H1 (cell line): ENCODE results near the gene HDAC3. TPM values are rescaled to one million over a fixed set of nuclear protein-coding genes. Genes with fewer than 3 reads are reported as not detected.

ENCODE experiments used
- CTCF ChIA-PET: fragments of 300-600 bp; sonication (Branson Sonifier 250); formaldehyde crosslinking; loops from one replicate; lab custom pipeline; 2021; ENCODE audit not compliant: partially characterized antibody; lab: Charles Lee
- POLR2A ChIA-PET: fragments of 300-600 bp; sonication (Branson Sonifier 250); formaldehyde crosslinking; loops from one replicate; lab custom pipeline; 2021; ENCODE audit warnings: inconsistent platforms; ENCODE audit not compliant: partially characterized antibody; lab: Charles Lee
- DNase-seq, 2 experiments: peaks; one replicate each; pipeline versions ENCODE4 v3.0.0 to v3.0.0-alpha.2; 2010 to 2022; ENCODE audit warnings: low spot score in 2 of 2, low read depth in 1 of 2, mixed read lengths in 1 of 2
- FAIRE-seq: peaks from 2 replicates; lab custom pipeline; 2011; peaks lifted over from hg19 to GRCh38; lab: Jason Lieb, UNC
- H2AFZ ChIP-seq: 2 replicates; pipeline ENCODE4 v1.8.1; 2012; ENCODE audit warnings: low read length, inconsistent platforms
- H2AK5ac ChIP-seq: 2 replicates; pipeline ENCODE4 v1.6.1; 2013; ENCODE audit warnings: low read depth, low read length
- H2BK120ac ChIP-seq: replicated peaks from 2 replicates; pipeline ENCODE3; 2013; ENCODE audit warnings: low read depth, low read length, inconsistent platforms
- H2BK12ac ChIP-seq: 2 replicates; pipeline ENCODE4 v1.6.1; 2013; ENCODE audit warnings: low read depth, low read length
- H2BK15ac ChIP-seq: 2 replicates; pipeline ENCODE4 v1.6.1; 2013; ENCODE audit warnings: low read length
- H2BK20ac ChIP-seq: 2 replicates; pipeline ENCODE4 v1.6.1; 2013; ENCODE audit warnings: low read length
- H2BK5ac ChIP-seq: 2 replicates; pipeline ENCODE4 v1.6.1; 2013; ENCODE audit warnings: low read depth, low read length
- H3K14ac ChIP-seq: 2 replicates; pipeline ENCODE4 v1.6.1; 2013; ENCODE audit warnings: inconsistent platforms; ENCODE audit not compliant: insufficient read length
- H3K18ac ChIP-seq: 2 replicates; pipeline ENCODE4 v1.6.1; 2013; ENCODE audit warnings: low read length; ENCODE audit errors: extremely low read depth
- H3K23ac ChIP-seq: 2 replicates; pipeline ENCODE4 v1.6.1; 2013; ENCODE audit warnings: inconsistent platforms; ENCODE audit not compliant: insufficient read length
- H3K23me2 ChIP-seq: 2 replicates; pipeline ENCODE4 v1.6.1; 2013; ENCODE audit warnings: low read depth, low read length
- H3K27ac ChIP-seq: 2 replicates; pipeline ENCODE4 v1.6.1; 2011; ENCODE audit warnings: low read depth, low read length, inconsistent platforms
- H3K27me3 ChIP-seq, 4 experiments: replicated peaks in 1 of 4; 1 replicate in 1 of 4; 2 replicates in 3 of 4; pipeline versions ENCODE4 v1.6.1 to v1.8.1; 2011 to 2013; ENCODE audit warnings: low read length in 3 of 4, mild to moderate bottlenecking in 3 of 4, inconsistent platforms in 2 of 4, mixed read lengths in 2 of 4, moderate library complexity in 1 of 4; ENCODE audit not compliant: control insufficient read depth in 3 of 4, insufficient read depth in 3 of 4; ENCODE audit errors: extremely low read depth in 1 of 4
- H3K36me3 ChIP-seq, 4 experiments: 2 replicates each; pipeline versions ENCODE4 v1.6.1 to v1.8.1; 2011 to 2013; ENCODE audit warnings: mild to moderate bottlenecking in 4 of 4, low read length in 3 of 4, moderate library complexity in 2 of 4, control low read depth in 1 of 4, inconsistent platforms in 1 of 4; ENCODE audit not compliant: insufficient read depth in 4 of 4, control insufficient read depth in 2 of 4
- H3K4ac ChIP-seq: replicated peaks from 2 replicates; pipeline ENCODE3; 2013; ENCODE audit warnings: low read length, low read depth, mixed read lengths, inconsistent platforms; ENCODE audit not compliant: insufficient read length
- H3K4me1 ChIP-seq, 4 experiments: replicated peaks in 1 of 4; 1 replicate in 1 of 4; 2 replicates in 3 of 4; pipeline versions ENCODE4 v1.6.1 to v1.8.1; 2011 to 2013; ENCODE audit warnings: low read length in 3 of 4, inconsistent platforms in 2 of 4, mixed read lengths in 1 of 4; ENCODE audit not compliant: insufficient read depth in 4 of 4, control insufficient read depth in 3 of 4
- H3K4me2 ChIP-seq, 2 experiments: 2 replicates each; pipeline versions ENCODE4 v1.6.1 to v1.8.1; 2011 to 2013; ENCODE audit warnings: low read depth in 2 of 2, low read length in 2 of 2, control low read depth in 1 of 2, inconsistent platforms in 1 of 2, mild to moderate bottlenecking in 1 of 2; ENCODE audit not compliant: insufficient read depth in 1 of 2
- H3K4me3 ChIP-seq, 4 experiments: fragments of 200-600, 300-600 bp in 1 of 4; sonication (generic), shearing (Covaris generic), sonication (Bioruptor Twin) in 1 of 4; 2 replicates each; pipeline versions ENCODE4 v1.5.1 to v1.8.1; 2011 to 2016; ENCODE audit warnings: low read length in 4 of 4, low read depth in 3 of 4, control low read depth in 2 of 4, inconsistent platforms in 2 of 4, mild to moderate bottlenecking in 2 of 4, mixed read lengths in 1 of 4, moderate library complexity in 1 of 4; ENCODE audit not compliant: insufficient read depth in 2 of 4; ENCODE audit errors: extremely low read depth in 1 of 4
- H3K56ac ChIP-seq: replicated peaks from 2 replicates; pipeline ENCODE3; 2013; ENCODE audit warnings: low read depth, mild to moderate bottlenecking, mixed read lengths, low read length, inconsistent platforms; ENCODE audit not compliant: insufficient read length
- H3K79me1 ChIP-seq: 2 replicates; pipeline ENCODE4 v1.6.1; 2013; ENCODE audit warnings: low read depth, low read length, control low read depth
- H3K79me2 ChIP-seq, 2 experiments: 2 replicates each; pipeline versions ENCODE4 v1.6.1 to v1.8.1; 2012 to 2013; ENCODE audit warnings: low read length in 2 of 2, mild to moderate bottlenecking in 2 of 2, inconsistent platforms in 1 of 2; ENCODE audit not compliant: insufficient read depth in 2 of 2, control insufficient read depth in 1 of 2
- H3K9ac ChIP-seq, 4 experiments: replicated peaks in 1 of 4; 1 replicate in 1 of 4; 2 replicates in 3 of 4; pipeline versions ENCODE4 v1.6.1 to v1.8.1; 2011 to 2013; ENCODE audit warnings: low read depth in 3 of 4, low read length in 3 of 4, control low read depth in 2 of 4, mild to moderate bottlenecking in 2 of 4, moderate library complexity in 2 of 4, inconsistent platforms in 1 of 4; ENCODE audit errors: extremely low read depth in 1 of 4
- H3K9me3 ChIP-seq, 2 experiments: 2 replicates each; pipeline versions ENCODE4 v1.6.1 to v1.8.1; 2012 to 2013; ENCODE audit warnings: mild to moderate bottlenecking in 2 of 2, moderate library complexity in 2 of 2, control low read depth in 1 of 2, inconsistent platforms in 1 of 2, low read depth in 1 of 2, low read length in 1 of 2, mixed read lengths in 1 of 2; ENCODE audit not compliant: insufficient read depth in 2 of 2
- H4K20me1 ChIP-seq, 2 experiments: replicated peaks in 1 of 2; 2 replicates each; pipeline versions ENCODE3 to v1.8.1; 2011 to 2013; ENCODE audit warnings: inconsistent platforms in 2 of 2, low read length in 2 of 2, mild to moderate bottlenecking in 1 of 2; ENCODE audit not compliant: insufficient read depth in 2 of 2, control insufficient read depth in 1 of 2
- H4K5ac ChIP-seq: 2 replicates; pipeline ENCODE4 v1.6.1; 2013; ENCODE audit warnings: low read length, low read depth, mixed read lengths, inconsistent platforms; ENCODE audit not compliant: insufficient read length
- H4K8ac ChIP-seq: 2 replicates; pipeline ENCODE4 v1.8.0; 2013; ENCODE audit warnings: mild to moderate bottlenecking, moderate library complexity, low read length, inconsistent platforms; ENCODE audit not compliant: insufficient read depth; ENCODE audit errors: extremely low read depth
- H4K91ac ChIP-seq: replicated peaks from 2 replicates; pipeline ENCODE3; 2013; ENCODE audit warnings: low read length, mixed read lengths, inconsistent platforms; ENCODE audit not compliant: insufficient read length
- BCL11A ChIP-seq, 2 experiments: IDR thresholded peaks; one replicate each; pipeline ENCODE4 v1.6.1; 2011; ENCODE audit warnings: low read depth in 2 of 2, low read length in 2 of 2, mild to moderate bottlenecking in 2 of 2
- EGR1 ChIP-seq: IDR thresholded peaks from 2 replicates; pipeline ENCODE4 v1.6.1; 2011; ENCODE audit warnings: low read depth, low read length, borderline replicate concordance
- EZH2 ChIP-seq: fragments of 200-600 bp; sonication (generic); IDR thresholded peaks from 2 replicates; pipeline ENCODE4 v1.7.1; 2012; ENCODE audit warnings: low read depth, mild to moderate bottlenecking, moderate library complexity, low read length, inconsistent platforms; ENCODE audit not compliant: severe bottlenecking
- JUN ChIP-seq: IDR thresholded peaks from 2 replicates; pipeline ENCODE4 v1.6.1; 2011; ENCODE audit warnings: low read depth, mild to moderate bottlenecking, improper control_type of control experiment, low read length
- JUND ChIP-seq: IDR thresholded peaks from 2 replicates; pipeline ENCODE4 v1.6.1; 2011; ENCODE audit warnings: mild to moderate bottlenecking, improper control_type of control experiment, low read length
- MAFK ChIP-seq: IDR thresholded peaks from 2 replicates; pipeline ENCODE4 v1.6.1; 2012; ENCODE audit warnings: low read depth, mild to moderate bottlenecking, improper control_type of control experiment, low read length
- NANOG ChIP-seq: IDR thresholded peaks from 2 replicates; pipeline ENCODE4 v1.6.1; 2011; ENCODE audit warnings: low read length, low read depth, mild to moderate bottlenecking, inconsistent platforms; ENCODE audit not compliant: insufficient read depth, poor library complexity, severe bottlenecking
- POLR2AphosphoS5 ChIP-seq: IDR thresholded peaks from 2 replicates; pipeline ENCODE4 v1.6.1; 2011; ENCODE audit warnings: low read depth, low read length
- RFX5 ChIP-seq: IDR thresholded peaks from 2 replicates; pipeline ENCODE4 v1.6.1; 2011; ENCODE audit warnings: low read depth, low read length, improper control_type of control experiment, borderline replicate concordance
- RNF2 ChIP-seq: fragments of 200-900, 300-1000 bp; sonication (generic); IDR thresholded peaks from 2 replicates; pipeline ENCODE4 v1.7.1; 2016; ENCODE audit warnings: borderline replicate concordance, low read depth, mild to moderate bottlenecking, antibody characterized with exemption, low read length; ENCODE audit not compliant: poor library complexity, severe bottlenecking; ENCODE audit errors: missing control alignments
- SP4 ChIP-seq: IDR thresholded peaks from 2 replicates; pipeline ENCODE4 v1.6.1; 2012; ENCODE audit warnings: low read length, inconsistent platforms
- TCF12 ChIP-seq: IDR thresholded peaks from 2 replicates; pipeline ENCODE4 v1.6.1; 2011; ENCODE audit warnings: low read depth, mild to moderate bottlenecking, low read length
- YY1 ChIP-seq: IDR thresholded peaks from 2 replicates; pipeline ENCODE4 v1.6.1; 2011; ENCODE audit warnings: low read depth, mild to moderate bottlenecking, low read length
- WGBS, 2 experiments: shearing (Covaris generic) in 1 of 2; methylation state at CpG; one replicate each; pipeline versions ENCODE4 v1.1.6 to v1.1.7; 2013 to 2015; ENCODE audit warnings: low lambda C conversion rate in 2 of 2, mixed read lengths in 2 of 2, inconsistent platforms in 1 of 2, low coverage in 1 of 2, missing lambda C conversion rate in 1 of 2; ENCODE audit not compliant: insufficient replicate concordance in 2 of 2, insufficient coverage in 1 of 2, insufficient read length in 1 of 2; ENCODE audit errors: extremely low coverage in 1 of 2, missing lambda C conversion rate in 1 of 2; 5-methylcytosine and 5-hydroxymethylcytosine counted together
- polyA plus RNA-seq, 7 experiments: library from polyadenylated mRNA; depleted of rRNA in 3 of 7; stranded (reverse) in 5 of 7; unstranded in 2 of 7; fragments of >200 nt in 5 of 7; fragments of 200-250 nt in 2 of 7; gene quantifications; 1 replicate in 5 of 7; 2 replicates in 1 of 7; 4 replicates in 1 of 7; pipeline versions ENCODE4 v1.2.1 to v1.2.3, GENCODE V29; 2011 to 2013; ENCODE audit warnings: missing spikeins in 2 of 7, mixed read lengths in 2 of 7
- total RNA-seq: library from RNA; stranded (reverse); fragmentation: NEBNext Ultra II Directional; extraction: Animal tissue kit (Norgen Biotek cat#: 25700); gene quantifications from 2 replicates; pipeline ENCODE4 v1.2.1, GENCODE V29; 2021
- TF ChIP-seq, protein P1 (sequence below): IDR thresholded peaks from 2 replicates; pipeline ENCODE4 v1.6.1; 2012; ENCODE audit warnings: inconsistent platforms

HDAC3 gene
- total and polyA plus RNA-seq, 2 of the 8 experiments (the other 6 are each of a cell fraction or from before 2014, with no cell fraction given), result 99.0 to 120 TPM

DNA sequence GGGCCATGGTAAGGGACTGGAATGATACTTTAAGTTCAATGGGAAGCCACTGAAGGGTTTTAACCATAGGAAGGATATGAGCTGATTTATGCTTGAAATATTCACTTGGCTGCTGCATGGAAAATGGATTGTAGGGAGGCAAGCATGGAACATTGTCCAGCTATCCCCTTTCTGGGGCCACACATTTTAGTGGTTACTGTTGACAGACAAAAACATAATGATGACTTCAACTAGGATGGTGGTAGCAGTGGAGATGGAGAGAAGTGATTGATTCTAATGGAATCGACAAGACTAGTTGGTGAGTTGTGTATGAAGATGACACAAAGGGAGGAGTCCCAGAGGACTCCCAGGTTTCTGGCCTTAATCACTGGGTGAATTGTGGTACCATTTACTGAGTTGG lies 20.8 kb upstream of the HDAC3 start:
- Histone ChIP-seq H2AK5ac (no peak overlapping the region), H3K23ac (no peak overlapping the region), H4K20me1 (peaks cover 3% of the 10 kb centered on the region in 2 experiments), H3K4me3 (no peak overlapping the region), H4K5ac (no peak overlapping the region), H3K9me3 (no peaks in the 10 kb centered on the region), H2BK120ac (no peak overlapping the region), H3K79me2 (no peaks in the 10 kb centered on the region), H2BK5ac (no peak overlapping the region), H3K4ac (no peak overlapping the region), H3K23me2 (no peaks in the 10 kb centered on the region; the same call in 1 of the 2 replicates), H4K91ac (no peak overlapping the region), H3K18ac (no peak overlapping the region), H3K4me1 (no peaks in the 10 kb centered on the region; a peak in 2 of 7 replicates), H2BK12ac (no peak overlapping the region), H3K79me1 (no peaks in the 10 kb centered on the region), H2BK15ac (no peak overlapping the region), H3K14ac (no peak overlapping the region), H3K4me2 (no peak overlapping the region), H4K8ac (no peak overlapping the region), H3K27ac (no peak overlapping the region), H3K56ac (no peak overlapping the region), H2BK20ac (no peak overlapping the region), H3K27me3 (no peaks in the 10 kb centered on the region), H3K36me3 (peaks cover 2 to 23% (median 19%) of the 10 kb centered on the region in 4 experiments; a peak in 6 of 8 replicates), H2AFZ (no peak overlapping the region), H3K9ac (no peak overlapping the region)
- ChIA-PET CTCF (interaction anchor here (0.7 to 4.2 kb wide), 8 partner anchors 8 to 294 kb away, joined by 3 to 12 read pairs (median 4); no protein-coding TSS in a partner anchor), POLR2A (interaction anchor here (0.6 to 2.8 kb wide), 6 partner anchors 9 to 1027 kb away, joined by 3 to 8 read pairs (median 5); partner anchors contain the start of genes DIAPH1, HDAC3 and RELL2)
- no peak for DNase-seq
- FAIRE-seq, result no peak
- 90% methylated on average over 1 of the region's 1 CpG; no CpG with 5 or more reads in 1 of the 2 experiments for WGBS, 2 experiments
- no peak for TF ChIP-seq POLR2AphosphoS5
- TF ChIP-seq MAFK, result no peak
- TF ChIP-seq NANOG, result no peak
- TF ChIP-seq SP4, result no peak
- no peak for TF ChIP-seq EGR1
- no peak for TF ChIP-seq JUND
- TF ChIP-seq BCL11A (IDR thresholded peaks at IDR 0.05; ENCODE audit: low read depth in 2 of 2, low read length in 2 of 2), result no peak
- no peak for TF ChIP-seq RFX5
- no peak for TF ChIP-seq RNF2
- TF ChIP-seq, protein P1, sequence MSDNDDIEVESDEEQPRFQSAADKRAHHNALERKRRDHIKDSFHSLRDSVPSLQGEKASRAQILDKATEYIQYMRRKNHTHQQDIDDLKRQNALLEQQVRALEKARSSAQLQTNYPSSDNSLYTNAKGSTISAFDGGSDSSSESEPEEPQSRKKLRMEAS, result no peak
- no peak for TF ChIP-seq YY1
- no peak for TF ChIP-seq TCF12
- no peak for TF ChIP-seq JUN
- no peak for TF ChIP-seq EZH2
